Duodenal mucosa (tissue), 2 donors: ENCODE data around the gene C1orf174.
A peak's percentile ranks its signal among the peaks of the same experiment; 100 is the strongest.

Experiments used
- H3K27ac ChIP-seq: one replicate; pipeline ENCODE4 v1.7.0; 2013; ENCODE audit warnings: low read depth, low read length
- H3K27me3 ChIP-seq, 2 donors: one replicate each; pipeline ENCODE4 v1.7.0; 2013; ENCODE audit warnings: low read length in 2 of 2, control low read depth in 1 of 2; ENCODE audit not compliant: insufficient read depth in 2 of 2, control insufficient read depth in 1 of 2
- H3K36me3 ChIP-seq, 2 donors: one replicate each; pipeline ENCODE4 v1.7.0; 2013; ENCODE audit warnings: low read length in 2 of 2, control low read depth in 1 of 2; ENCODE audit not compliant: insufficient read depth in 2 of 2, control insufficient read depth in 1 of 2
- H3K4me1 ChIP-seq, 2 donors: one replicate each; pipeline ENCODE4 v1.7.0; 2013; ENCODE audit warnings: low read length in 2 of 2, control low read depth in 1 of 2; ENCODE audit not compliant: insufficient read depth in 2 of 2, control insufficient read depth in 1 of 2
- H3K4me3 ChIP-seq, 2 donors: one replicate each; pipeline ENCODE4 v1.7.0; 2013; ENCODE audit warnings: low read length in 2 of 2, low read depth in 1 of 2
- H3K9ac ChIP-seq, 2 donors: one replicate each; pipeline ENCODE4 v1.7.0; 2013; ENCODE audit warnings: low read length in 2 of 2, low read depth in 1 of 2
- H3K9me3 ChIP-seq, 2 donors: one replicate each; pipeline ENCODE4 v1.7.0; 2013; ENCODE audit warnings: low read length in 2 of 2, control low read depth in 1 of 2; ENCODE audit not compliant: control insufficient read depth in 1 of 2

C1orf174 gene

DNA sequence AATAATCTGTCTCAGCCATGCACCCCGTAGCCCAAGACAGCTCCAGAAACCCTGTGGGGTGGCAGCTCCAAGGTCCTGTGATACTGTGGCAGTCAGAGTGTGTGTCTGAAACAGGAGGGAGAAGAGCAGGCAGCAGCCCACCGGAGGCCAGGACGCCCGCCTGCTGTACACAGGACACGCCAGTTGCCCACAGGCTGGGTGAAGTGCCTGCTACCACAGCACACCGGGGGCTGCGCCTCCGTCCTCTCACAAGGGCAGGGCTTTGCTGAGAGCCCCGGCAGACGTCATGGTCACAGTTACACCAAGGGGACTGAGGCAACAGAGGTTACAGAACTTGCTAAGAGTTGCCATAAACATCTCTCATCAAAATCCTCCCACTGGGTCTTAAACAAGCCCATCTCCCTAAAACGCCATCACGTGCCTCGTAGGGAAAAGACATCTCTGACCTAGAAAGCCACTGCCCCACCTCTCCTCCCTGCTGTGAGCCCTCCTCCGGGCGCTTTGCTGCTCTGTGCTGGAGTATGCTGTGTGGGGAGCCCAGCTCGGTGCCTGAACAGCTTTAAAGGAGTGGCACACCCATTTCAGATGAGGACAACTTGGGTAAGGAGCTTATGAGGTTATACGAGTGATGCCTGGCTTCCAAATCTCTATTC lies 5.3 kb downstream of the C1orf174 start:
- Histone ChIP-seq H3K9ac (no peak overlapping the region), H3K27ac (no peak overlapping the region), H3K4me3 (no peak overlapping the region), H3K4me1 (peaks cover 7 to 14% of the 10 kb centered on the region in 2 donors), H3K36me3 (peaks cover 4 to 29% of the 10 kb centered on the region in 2 donors), H3K27me3 (no peaks in the 10 kb centered on the region), H3K9me3 (peaks cover 0 to 5% of the 10 kb centered on the region in 2 donors)

GRCh38 chr1:3893190-3893589 lies 6.9 kb downstream of the C1orf174 start:
- Histone ChIP-seq H3K9ac (no peak overlapping the region), H3K4me1 (peaks cover 0 to 7% of the 10 kb centered on the region in 2 donors), H3K27ac (no peak overlapping the region), H3K9me3 (peaks cover 0 to 5% of the 10 kb centered on the region in 2 donors), H3K36me3 (peaks cover 4 to 35% of the 10 kb centered on the region in 2 donors), H3K27me3 (no peaks in the 10 kb centered on the region), H3K4me3 (no peak overlapping the region)

DNA sequence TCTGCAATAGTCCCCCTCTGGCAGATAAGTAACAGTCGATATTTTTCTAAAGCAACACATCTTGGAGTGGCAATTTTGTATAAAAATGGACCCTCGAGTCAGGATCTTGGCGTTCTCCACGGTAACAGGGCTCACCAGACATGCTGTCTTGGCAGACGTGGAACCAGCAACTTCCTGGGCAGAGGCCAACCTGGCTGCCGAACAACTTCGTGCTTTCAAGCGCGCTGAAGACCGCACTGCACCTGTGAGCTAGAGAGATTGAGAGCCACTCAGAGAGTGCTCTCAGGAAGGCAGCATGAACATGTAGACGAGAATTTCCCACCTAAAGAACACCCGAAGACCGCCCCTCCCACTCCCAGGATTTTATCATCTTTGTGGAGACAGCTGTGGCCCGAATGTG lies 7.3 kb downstream of the C1orf174 start:
- no peak overlapping the region for H3K27ac ChIP-seq
- no peaks in the 10 kb centered on the region for H3K27me3 ChIP-seq
- H3K9ac ChIP-seq = no peak overlapping the region
- H3K4me3 ChIP-seq = no peak overlapping the region
- H3K9me3 ChIP-seq = peaks cover 0 to under 1% of the 10 kb centered on the region in 2 donors
- peaks cover 4 to 38% of the 10 kb centered on the region in 2 donors for H3K36me3 ChIP-seq
- H3K4me1 ChIP-seq = peaks cover 0 to 7% of the 10 kb centered on the region in 2 donors

DNA sequence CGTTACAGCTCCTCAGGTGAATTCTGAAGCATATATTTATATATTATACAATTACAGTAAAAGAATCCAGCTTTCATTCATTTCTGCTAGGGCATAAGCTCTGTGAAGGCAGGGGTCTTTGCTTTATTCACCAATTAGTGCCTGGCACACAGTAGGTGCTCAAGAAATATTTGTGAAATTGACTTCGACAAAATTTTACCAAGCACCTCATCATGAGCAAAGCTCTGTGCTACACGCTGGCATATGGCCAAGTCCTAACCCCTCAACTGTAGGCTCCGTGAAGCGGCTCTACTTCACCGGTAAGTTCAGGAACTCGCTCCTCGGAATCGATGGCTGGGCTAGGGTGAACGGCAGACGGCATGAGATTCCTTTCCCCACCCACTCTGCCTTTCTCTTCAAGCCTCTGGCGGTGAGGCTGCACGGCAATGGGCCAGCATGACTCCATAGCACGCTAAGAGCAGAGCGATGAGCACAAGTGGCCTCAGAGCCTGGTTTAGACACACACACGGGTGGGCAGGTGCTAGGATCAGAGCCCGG lies 8.7 kb downstream of the C1orf174 start:
- H3K36me3 ChIP-seq = peaks cover 8 to 45% of the 10 kb centered on the region in 2 donors
- no peak overlapping the region for H3K4me3 ChIP-seq
- H3K9ac ChIP-seq = no peak overlapping the region
- H3K4me1 ChIP-seq = peaks cover 0 to 7% of the 10 kb centered on the region in 2 donors
- H3K9me3 ChIP-seq = no peaks in the 10 kb centered on the region
- no peaks in the 10 kb centered on the region for H3K27me3 ChIP-seq
- H3K27ac ChIP-seq = no peak overlapping the region

- Histone ChIP-seq H3K9ac (peak overlapping the region in 1 of 2 donors; percentile 2), H3K4me3 (peak overlapping the region in 1 of 2 donors; percentile 17), H3K9me3 (no peaks in the 10 kb centered on the region), H3K27me3 (no peaks in the 10 kb centered on the region), H3K4me1 (peaks cover 0 to 7% of the 10 kb centered on the region in 2 donors), H3K36me3 (peaks cover 9 to 50% of the 10 kb centered on the region in 2 donors), H3K27ac (no peak overlapping the region)
These were observed 9.4 kb downstream of the C1orf174 start for GRCh38 chr1:3890389-3891328.

GRCh38 chr1:3889936-3890335 lies 10.1 kb downstream of the C1orf174 start:
- H3K36me3 ChIP-seq = peaks cover 10 to 49% of the 10 kb centered on the region in 2 donors
- H3K27ac ChIP-seq = no peak overlapping the region
- peaks cover 0 to 7% of the 10 kb centered on the region in 2 donors for H3K4me1 ChIP-seq
- no peaks in the 10 kb centered on the region for H3K27me3 ChIP-seq
- H3K4me3 ChIP-seq = no peak overlapping the region
- no peaks in the 10 kb centered on the region for H3K9me3 ChIP-seq
- H3K9ac ChIP-seq = no peak overlapping the region

DNA sequence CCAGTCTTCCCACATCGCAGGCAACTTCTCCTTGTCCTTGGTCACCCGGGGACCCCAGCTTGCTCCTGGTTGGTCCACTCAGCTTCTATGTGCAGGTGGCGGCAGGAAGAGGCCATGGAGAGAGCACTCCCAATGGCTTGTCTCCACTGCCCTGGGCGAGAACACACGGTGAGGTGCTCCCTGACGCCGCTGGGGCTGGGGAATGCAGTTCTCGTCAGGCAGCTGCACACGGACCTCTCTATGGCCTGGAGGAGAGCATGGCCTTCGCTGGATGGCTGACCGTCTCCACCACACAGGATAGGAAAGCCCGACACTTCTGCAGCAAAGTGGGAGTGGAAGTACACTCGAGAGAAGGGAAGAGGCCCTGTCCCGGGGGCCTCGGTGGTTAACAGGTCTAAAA lies 11.8 kb downstream of the C1orf174 start:
- Histone ChIP-seq H3K36me3 (peaks cover 13 to 61% of the 10 kb centered on the region in 2 donors), H3K9ac (no peak overlapping the region), H3K27ac (no peak overlapping the region), H3K27me3 (no peaks in the 10 kb centered on the region), H3K9me3 (no peaks in the 10 kb centered on the region), H3K4me1 (peaks cover 0 to 7% of the 10 kb centered on the region in 2 donors), H3K4me3 (no peak overlapping the region)

DNA sequence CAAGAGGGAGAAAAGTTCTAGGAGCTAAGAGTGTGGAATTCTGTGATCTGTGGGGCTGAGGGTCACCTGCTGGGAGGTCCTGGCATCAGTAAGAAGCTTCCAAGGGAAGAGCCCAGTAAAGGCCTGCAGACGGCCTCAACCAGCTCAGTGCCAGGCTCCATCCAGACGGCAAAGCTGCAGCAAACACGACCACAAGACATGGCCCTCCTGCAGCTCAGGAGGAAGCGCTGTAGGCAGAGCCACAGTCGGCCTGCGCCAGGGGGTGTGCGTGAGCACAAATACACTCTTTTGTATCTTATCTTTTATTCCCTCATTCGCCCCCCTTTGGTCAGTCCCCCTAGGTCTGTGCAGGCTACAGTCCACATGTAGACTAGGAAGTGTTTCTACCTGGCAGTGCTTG lies 13.4 kb downstream of the C1orf174 start:
- Histone ChIP-seq H3K9me3 (no peaks in the 10 kb centered on the region), H3K9ac (no peak overlapping the region), H3K4me3 (no peak overlapping the region), H3K4me1 (peaks cover 0 to 7% of the 10 kb centered on the region in 2 donors), H3K27ac (no peak overlapping the region), H3K36me3 (peaks cover 15 to 58% of the 10 kb centered on the region in 2 donors), H3K27me3 (no peaks in the 10 kb centered on the region)

- Histone ChIP-seq H3K4me1 (peaks cover 0 to 7% of the 10 kb centered on the region in 2 donors), H3K4me3 (no peak overlapping the region), H3K27ac (no peak overlapping the region), H3K9me3 (no peaks in the 10 kb centered on the region), H3K9ac (no peak overlapping the region), H3K36me3 (peaks cover 11 to 58% of the 10 kb centered on the region in 2 donors), H3K27me3 (no peaks in the 10 kb centered on the region)
These were observed 13.9 kb downstream of the C1orf174 start for GRCh38 chr1:3886106-3886670.
